Common myeloid progenitor, CD34-positive (primary cell): Measurements from ENCODE around the gene CT47C1.

Experiments
- CTCF ChIA-PET: fragments of 350-600 bp; sonication (Branson Sonifier 250); formaldehyde crosslinking; loops from one replicate; lab custom pipeline; 2021; ENCODE audit warnings: antibody characterized with exemption; lab: Charles Lee
- POLR2A ChIA-PET: fragments of 350-600 bp; sonication (Branson Sonifier 250); formaldehyde crosslinking; loops from one replicate; lab custom pipeline; 2021; ENCODE audit warnings: antibody characterized with exemption; lab: Charles Lee
- DNase-seq, 3 donors: peaks; one replicate each; pipeline versions ENCODE4 v3.0.0 to v3.0.0-alpha.2; 2013
- H3K27ac ChIP-seq, 2 experiments: 1 replicate in 1 of 2; 2 replicates in 1 of 2; pipeline ENCODE4 v1.7.0; 2013; ENCODE audit warnings: inconsistent platforms in 2 of 2, low read length in 2 of 2, mild to moderate bottlenecking in 2 of 2, low read depth in 1 of 2, moderate library complexity in 1 of 2; ENCODE audit not compliant: severe bottlenecking in 2 of 2, insufficient read depth in 1 of 2, poor library complexity in 1 of 2
- H3K27me3 ChIP-seq, 5 experiments: replicated peaks in 2 of 5; 1 replicate in 3 of 5; 2 replicates in 2 of 5; pipeline versions ENCODE4 v1.6.1 to v1.7.0; 2013; ENCODE audit warnings: low read length in 4 of 5, mild to moderate bottlenecking in 2 of 5, moderate library complexity in 2 of 5, inconsistent platforms in 1 of 5; ENCODE audit not compliant: insufficient read depth in 5 of 5, control insufficient read depth in 4 of 5
- H3K36me3 ChIP-seq, 4 experiments: 1 replicate in 2 of 4; 2 replicates in 2 of 4; pipeline versions ENCODE4 v1.6.1 to v1.7.0; 2013; ENCODE audit warnings: low read length in 3 of 4, control low read depth in 1 of 4, mild to moderate bottlenecking in 1 of 4; ENCODE audit not compliant: control insufficient read depth in 4 of 4, insufficient read depth in 4 of 4
- H3K4me1 ChIP-seq, 4 experiments: 1 replicate in 3 of 4; 2 replicates in 1 of 4; pipeline versions ENCODE4 v1.6.1 to v1.7.1; 2013; ENCODE audit warnings: low read length in 3 of 4, mild to moderate bottlenecking in 3 of 4, control low read depth in 1 of 4, inconsistent platforms in 1 of 4, moderate library complexity in 1 of 4; ENCODE audit not compliant: control insufficient read depth in 4 of 4, insufficient read depth in 4 of 4; ENCODE audit errors: control extremely low read depth in 1 of 4
- H3K4me3 ChIP-seq, 7 experiments: 1 replicate in 4 of 7; 2 replicates in 3 of 7; pipeline versions ENCODE4 v1.5.1 to v1.7.0; 2013; ENCODE audit warnings: mild to moderate bottlenecking in 7 of 7, low read length in 6 of 7, moderate library complexity in 6 of 7, inconsistent platforms in 2 of 7, low read depth in 2 of 7, control low read depth in 1 of 7; ENCODE audit not compliant: insufficient read depth in 4 of 7, control insufficient read depth in 1 of 7; ENCODE audit errors: extremely low read depth in 1 of 7
- H3K9me3 ChIP-seq, 5 experiments: 1 replicate in 4 of 5; 2 replicates in 1 of 5; pipeline versions ENCODE4 v1.6.1 to v1.7.1; 2013; ENCODE audit warnings: low read length in 4 of 5, mild to moderate bottlenecking in 2 of 5, inconsistent platforms in 1 of 5, low read depth in 1 of 5, moderate library complexity in 1 of 5; ENCODE audit not compliant: control insufficient read depth in 4 of 5, insufficient read depth in 2 of 5; ENCODE audit errors: control extremely low read depth in 1 of 5
- WGBS: methylation state at CpG from one replicate; pipeline ENCODE4 v1.1.5; 2013; ENCODE audit not compliant: insufficient coverage; 5-methylcytosine and 5-hydroxymethylcytosine counted together

CT47C1 gene

DNA sequence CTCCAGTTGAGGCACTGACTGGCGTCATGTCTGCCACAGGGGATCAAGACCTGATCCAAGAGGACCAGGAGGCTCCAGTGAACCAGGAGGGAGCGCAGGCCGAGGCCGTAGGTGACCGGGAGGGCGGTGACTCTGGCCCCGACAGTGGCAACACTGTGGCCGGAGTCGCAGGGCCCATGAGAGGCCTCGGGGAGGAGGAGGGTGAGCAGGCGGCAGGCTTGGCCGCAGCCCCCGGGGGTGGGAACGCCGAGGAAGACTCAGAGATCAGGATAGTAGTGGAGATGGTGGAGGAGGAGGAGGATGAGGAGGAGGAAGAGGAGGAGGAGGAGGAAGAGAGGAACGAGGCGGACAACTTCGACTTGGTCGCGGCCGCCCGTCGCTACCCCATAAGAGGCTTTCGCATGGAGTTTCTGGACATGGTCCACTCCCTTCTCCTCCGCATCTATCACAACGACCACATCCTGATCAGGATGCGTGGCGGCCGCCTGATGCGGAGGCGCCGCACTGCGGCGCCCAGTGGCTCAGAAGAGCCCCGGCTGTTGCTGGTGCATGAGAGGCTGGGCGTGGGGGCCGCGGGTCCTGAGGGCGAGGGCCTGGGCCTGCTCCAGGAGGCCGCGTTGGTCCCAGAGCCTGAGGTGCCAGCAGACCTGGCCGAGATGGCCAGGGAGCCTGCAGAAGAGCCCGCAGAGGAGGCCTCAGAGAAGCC, 560 bp downstream of the CT47C1 start:
- Histone ChIP-seq H3K4me3 (no peak overlapping the region), H3K36me3 (no peaks in the 10 kb centered on the region), H3K27ac (no peak overlapping the region), H3K9me3 (no peaks in the 10 kb centered on the region), H3K27me3 (peaks cover 0 to 5% (median 0%) of the 10 kb centered on the region in 5 experiments), H3K4me1 (no peaks in the 10 kb centered on the region)
- 94% methylated on average over 42 of the region's 43 CpGs for WGBS
- POLR2A ChIA-PET: no interaction called here
- no peak for DNase-seq
- CTCF ChIA-PET: no interaction called here

GRCh38 chrX:119073911-119074310, 1.1 kb downstream of the CT47C1 start:
- H3K4me1 ChIP-seq: no peaks in the 10 kb centered on the region
- ChIA-PET CTCF (no interaction called here), POLR2A (interaction anchor here (0.6 kb wide), 1 partner anchor 170 kb away, joined by 7 read pairs; no protein-coding TSS in a partner anchor)
- DNase-seq: no peak
- H3K9me3 ChIP-seq: no peaks in the 10 kb centered on the region
- H3K27ac ChIP-seq: no peak overlapping the region
- H3K27me3 ChIP-seq: peaks cover 0 to 5% (median 0%) of the 10 kb centered on the region in 5 experiments
- 95% methylated on average over 15 of the region's 19 CpGs for WGBS
- H3K36me3 ChIP-seq: no peaks in the 10 kb centered on the region
- no peak overlapping the region for H3K4me3 ChIP-seq

GRCh38 chrX:119075270-119076025, 2.7 kb downstream of the CT47C1 start:
- ChIA-PET CTCF (interaction anchor here (1.5 kb wide), 1 partner anchor 11 kb away, joined by 5 read pairs; no protein-coding TSS in a partner anchor), POLR2A (no interaction called here)
- DNase-seq: no peak
- Histone ChIP-seq H3K27ac (no peak overlapping the region), H3K36me3 (no peaks in the 10 kb centered on the region), H3K4me3 (no peak overlapping the region), H3K4me1 (no peaks in the 10 kb centered on the region), H3K9me3 (no peaks in the 10 kb centered on the region), H3K27me3 (no peaks in the 10 kb centered on the region)
- WGBS: 86% methylated on average over 2 of the region's 3 CpGs

DNA sequence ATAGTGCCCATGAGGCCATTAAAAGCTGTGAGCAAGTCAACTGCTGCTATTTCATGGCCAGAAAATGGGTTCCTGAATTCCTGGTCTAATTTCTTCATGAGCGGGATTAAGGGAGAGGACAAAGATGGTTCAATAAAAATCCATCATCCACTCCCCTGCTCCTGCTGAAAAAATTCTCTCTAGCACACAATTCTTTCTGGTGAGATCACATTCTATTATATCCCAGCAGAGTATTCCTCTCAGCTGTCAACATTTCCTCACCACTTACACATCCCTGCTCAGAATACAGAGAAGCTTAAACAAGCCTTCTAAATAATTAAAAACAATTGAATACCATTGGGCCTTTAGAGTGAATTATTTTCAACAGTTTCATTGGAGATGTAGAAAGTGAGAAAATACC, 9.5 kb downstream of the CT47C1 start:
- H3K36me3 ChIP-seq: no peaks in the 10 kb centered on the region
- ChIA-PET CTCF (interaction anchor here (1.4 kb wide), 1 partner anchor 73 kb away, joined by 4 read pairs; no protein-coding TSS in a partner anchor), POLR2A (no interaction called here)
- H3K27ac ChIP-seq: no peak overlapping the region
- H3K4me3 ChIP-seq: no peak overlapping the region
- H3K27me3 ChIP-seq: peaks cover 0 to 4% (median 0%) of the 10 kb centered on the region in 5 experiments
- DNase-seq: no peak
- no peaks in the 10 kb centered on the region for H3K9me3 ChIP-seq
- H3K4me1 ChIP-seq: no peaks in the 10 kb centered on the region
- WGBS: no CpG with 5 or more reads among the region's 1 CpG

GRCh38 chrX:119084766-119085165, 12.0 kb downstream of the CT47C1 start:
- Histone ChIP-seq H3K27ac (no peak overlapping the region), H3K27me3 (peaks cover 0 to 14% (median 0%) of the 10 kb centered on the region in 5 experiments), H3K4me1 (no peaks in the 10 kb centered on the region), H3K4me3 (no peak overlapping the region), H3K36me3 (no peaks in the 10 kb centered on the region), H3K9me3 (no peaks in the 10 kb centered on the region)
- CTCF ChIA-PET: no interaction called here
- WGBS: 79% methylated on average over 3 of the region's 3 CpGs
- POLR2A ChIA-PET: no interaction called here
- no peak for DNase-seq

DNA sequence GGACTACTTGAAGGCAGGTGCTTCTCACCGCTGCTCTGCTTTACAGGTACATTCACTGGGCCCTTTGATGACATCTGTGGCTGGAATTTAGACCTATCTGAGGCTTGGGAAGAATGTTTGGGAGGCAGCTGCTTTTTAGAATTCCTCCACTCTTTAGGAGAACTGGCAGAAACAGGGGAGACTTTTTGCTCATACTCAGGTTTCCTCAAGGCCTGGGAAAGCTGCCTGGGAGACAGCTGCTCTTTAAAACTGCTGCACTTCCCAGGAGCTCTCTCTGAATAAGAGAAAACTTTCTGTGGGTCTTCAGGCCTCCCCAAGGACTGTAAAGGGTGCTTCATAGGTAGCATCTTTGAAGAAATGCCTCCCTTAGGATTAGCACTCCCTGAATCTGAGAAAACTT, 14.3 kb downstream of the CT47C1 start:
- ChIA-PET POLR2A (no interaction called here), CTCF (no interaction called here)
- H3K27me3 ChIP-seq: peaks cover 0 to 14% (median 0%) of the 10 kb centered on the region in 5 experiments
- H3K4me1 ChIP-seq: no peaks in the 10 kb centered on the region
- DNase-seq: no peak
- WGBS: no CpG with 5 or more reads among the region's 1 CpG
- no peaks in the 10 kb centered on the region for H3K36me3 ChIP-seq
- no peak overlapping the region for H3K27ac ChIP-seq
- no peaks in the 10 kb centered on the region for H3K9me3 ChIP-seq
- no peak overlapping the region for H3K4me3 ChIP-seq

DNA sequence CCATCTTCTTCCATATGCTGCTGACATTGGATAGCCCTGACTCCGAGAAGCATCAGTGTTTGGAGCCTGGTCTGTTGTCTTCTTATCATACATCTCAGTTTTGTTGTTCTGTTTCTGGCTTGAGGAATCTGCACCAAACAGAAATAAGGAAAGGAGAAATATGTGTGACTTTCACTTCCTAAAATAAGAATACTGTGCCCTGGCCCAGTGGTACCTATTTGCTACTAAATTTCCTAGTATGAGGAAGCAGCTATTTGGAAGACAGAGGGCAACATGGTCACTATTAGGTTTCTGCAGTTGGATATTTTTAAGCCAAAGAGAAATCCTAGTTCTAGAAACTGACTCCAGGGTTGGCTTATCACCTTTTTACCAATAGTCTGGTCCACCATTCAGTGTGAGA, 16.8 kb downstream of the CT47C1 start:
- DNase-seq: no peak
- H3K36me3 ChIP-seq: no peaks in the 10 kb centered on the region
- ChIA-PET POLR2A (no interaction called here), CTCF (no interaction called here)
- no peaks in the 10 kb centered on the region for H3K4me1 ChIP-seq
- H3K27me3 ChIP-seq: peaks cover 0 to 10% (median 0%) of the 10 kb centered on the region in 5 experiments
- no CpG with 5 or more reads among the region's 1 CpG for WGBS
- H3K4me3 ChIP-seq: no peak overlapping the region
- H3K27ac ChIP-seq: no peak overlapping the region
- no peaks in the 10 kb centered on the region for H3K9me3 ChIP-seq
